Inflammatory macrophage (primary cell): Measurements from ENCODE around the gene BAIAP3.
A peak's percentile ranks its signal among the peaks of the same experiment; 100 is the strongest.

ENCODE experiments used
- DNase-seq, 2 donors: peaks; one replicate each; pipeline ENCODE4 v3.0.0-alpha.2; 2020 to 2022

Gene BAIAP3

DNA sequence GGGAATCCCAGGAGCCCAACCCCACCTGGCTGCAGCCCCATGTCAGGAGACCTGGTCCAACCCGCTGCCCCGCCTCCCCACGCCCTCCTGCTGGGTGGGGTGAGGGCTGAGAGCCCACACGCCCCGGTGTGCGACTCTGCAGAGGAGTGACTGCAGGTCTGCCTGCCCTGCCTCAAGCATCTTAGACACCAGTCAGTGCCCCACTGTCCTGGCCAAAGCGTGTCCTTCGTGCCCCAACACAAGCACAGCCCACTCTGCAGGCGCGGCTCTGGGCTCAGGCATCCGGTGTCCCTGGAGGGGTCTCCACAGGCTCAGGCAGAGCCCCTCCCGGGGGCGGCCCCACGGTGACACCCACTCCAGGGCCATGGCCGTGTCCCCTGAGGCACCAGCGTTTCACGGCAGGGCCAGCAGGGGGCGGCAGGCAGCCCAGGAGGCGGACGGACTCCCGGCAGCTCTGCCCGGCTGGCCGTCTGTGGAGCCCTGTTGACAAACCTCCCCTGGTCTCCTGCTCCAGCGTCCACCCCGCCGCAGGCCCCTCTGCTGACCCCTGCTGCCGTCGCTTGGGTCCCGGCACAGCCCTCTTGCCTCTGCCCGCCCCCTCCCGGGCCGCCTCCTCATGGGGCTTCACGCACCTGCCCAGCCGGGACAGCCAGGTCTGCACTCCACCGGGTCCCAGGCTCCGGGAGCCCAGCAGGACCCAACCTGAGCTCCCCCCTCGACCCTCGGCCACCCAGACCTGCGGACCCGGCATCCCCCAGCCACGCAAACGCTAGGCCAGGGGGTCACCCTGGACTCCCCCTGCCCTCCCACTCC, 32.6 kb upstream of the BAIAP3 start:
- DNase-seq: peak; percentile 63 to 74

DNA sequence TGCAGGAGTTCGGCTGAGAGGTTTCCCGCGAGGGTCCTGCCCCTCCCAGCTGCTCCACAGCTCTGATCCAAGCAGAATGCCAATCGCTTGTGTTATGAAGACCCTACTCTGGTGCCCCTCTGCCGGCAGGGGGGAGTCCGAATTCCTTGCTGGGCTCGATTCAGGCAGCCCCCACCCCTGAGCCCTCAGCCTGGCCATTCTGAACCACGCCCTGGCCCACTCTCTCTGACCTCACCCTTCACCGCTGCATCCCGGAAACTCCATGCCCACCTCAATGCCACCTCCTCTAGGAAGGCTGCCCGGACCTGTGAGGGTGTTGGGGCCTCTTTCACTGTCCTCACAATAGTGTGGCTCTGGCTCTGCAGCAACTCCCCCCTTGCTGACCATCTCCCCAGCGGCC, 31.9 kb upstream of the BAIAP3 start:
- no peak for DNase-seq

GRCh38 chr16:1305823-1306222, 27.6 kb upstream of the BAIAP3 start:
- DNase-seq: no peak

DNA sequence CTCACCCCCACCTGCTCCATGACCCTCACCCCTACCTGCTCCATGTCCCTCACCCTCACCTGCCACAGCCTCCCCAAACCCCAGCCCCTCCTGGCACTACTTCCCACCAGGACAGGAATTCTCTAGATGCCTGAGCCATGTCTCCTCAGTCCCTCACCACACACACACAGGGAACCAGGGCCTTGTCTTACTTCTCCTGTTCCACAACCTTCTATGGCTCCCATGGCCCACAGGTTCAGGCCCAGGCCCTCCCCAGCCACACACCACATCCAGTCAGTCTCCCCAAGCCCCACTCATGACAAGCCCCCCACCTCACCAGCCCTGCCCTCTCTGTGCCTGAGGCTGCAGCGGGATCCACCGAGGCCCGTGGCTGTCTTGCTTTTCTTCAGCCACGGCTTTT, 27.1 kb upstream of the BAIAP3 start:
- no peak for DNase-seq

GRCh38 chr16:1308036-1308976, 25.1 kb upstream of the BAIAP3 start:
- no peak for DNase-seq

DNA sequence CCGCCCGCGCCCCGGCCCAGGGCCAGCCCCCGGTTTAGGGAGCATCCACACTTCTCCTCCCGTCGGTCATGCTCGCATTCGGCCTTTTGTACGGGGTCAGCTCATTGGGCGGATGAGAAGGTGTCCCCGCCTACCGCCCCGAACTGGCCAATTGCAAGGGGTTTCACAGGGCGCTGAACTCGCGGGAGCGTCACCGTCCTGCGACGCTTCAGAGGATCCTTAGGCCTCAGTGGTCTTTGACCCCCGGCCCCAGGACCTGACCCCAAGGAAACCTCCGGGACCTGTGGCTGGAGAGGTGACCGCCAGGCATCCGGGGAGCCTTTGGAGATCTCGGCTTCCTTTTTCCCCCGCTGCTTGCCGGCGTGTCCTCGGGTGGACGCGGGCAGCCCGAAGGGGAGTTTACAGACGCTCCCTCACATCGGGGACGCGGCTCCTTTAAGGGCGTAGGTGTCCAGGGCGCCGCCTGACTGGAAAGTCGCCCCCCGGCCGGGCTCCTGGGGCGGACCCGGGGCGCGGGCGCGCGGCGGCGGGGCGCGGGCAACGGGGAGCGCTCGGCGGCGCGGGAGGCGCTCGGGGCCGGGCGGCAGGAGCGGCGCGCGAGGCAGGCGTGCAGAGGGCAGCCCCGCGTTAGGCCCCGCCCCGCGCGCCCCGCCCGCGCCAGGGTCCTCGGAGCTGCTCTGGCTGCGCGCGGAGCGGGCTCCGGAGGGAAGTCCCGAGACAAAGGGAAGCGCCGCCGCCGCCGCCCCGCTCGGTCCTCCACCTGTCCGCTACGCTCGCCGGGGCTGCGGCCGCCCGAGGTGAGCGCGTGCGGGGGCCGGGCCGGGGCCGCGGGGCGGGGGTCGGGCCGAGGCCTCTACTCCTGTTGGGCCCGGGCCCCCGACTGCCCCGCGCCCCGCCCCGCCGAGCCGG, 24.2 kb upstream of the BAIAP3 start, which contains the start of gene UBE2I:
UBE2I (plus strand) TSS at position 660 of the 909 bp plus-strand sequence. CDS start 4,395 bp downstream, outside the sequence.
- DNase-seq: peak; percentile 97 to 99

DNA sequence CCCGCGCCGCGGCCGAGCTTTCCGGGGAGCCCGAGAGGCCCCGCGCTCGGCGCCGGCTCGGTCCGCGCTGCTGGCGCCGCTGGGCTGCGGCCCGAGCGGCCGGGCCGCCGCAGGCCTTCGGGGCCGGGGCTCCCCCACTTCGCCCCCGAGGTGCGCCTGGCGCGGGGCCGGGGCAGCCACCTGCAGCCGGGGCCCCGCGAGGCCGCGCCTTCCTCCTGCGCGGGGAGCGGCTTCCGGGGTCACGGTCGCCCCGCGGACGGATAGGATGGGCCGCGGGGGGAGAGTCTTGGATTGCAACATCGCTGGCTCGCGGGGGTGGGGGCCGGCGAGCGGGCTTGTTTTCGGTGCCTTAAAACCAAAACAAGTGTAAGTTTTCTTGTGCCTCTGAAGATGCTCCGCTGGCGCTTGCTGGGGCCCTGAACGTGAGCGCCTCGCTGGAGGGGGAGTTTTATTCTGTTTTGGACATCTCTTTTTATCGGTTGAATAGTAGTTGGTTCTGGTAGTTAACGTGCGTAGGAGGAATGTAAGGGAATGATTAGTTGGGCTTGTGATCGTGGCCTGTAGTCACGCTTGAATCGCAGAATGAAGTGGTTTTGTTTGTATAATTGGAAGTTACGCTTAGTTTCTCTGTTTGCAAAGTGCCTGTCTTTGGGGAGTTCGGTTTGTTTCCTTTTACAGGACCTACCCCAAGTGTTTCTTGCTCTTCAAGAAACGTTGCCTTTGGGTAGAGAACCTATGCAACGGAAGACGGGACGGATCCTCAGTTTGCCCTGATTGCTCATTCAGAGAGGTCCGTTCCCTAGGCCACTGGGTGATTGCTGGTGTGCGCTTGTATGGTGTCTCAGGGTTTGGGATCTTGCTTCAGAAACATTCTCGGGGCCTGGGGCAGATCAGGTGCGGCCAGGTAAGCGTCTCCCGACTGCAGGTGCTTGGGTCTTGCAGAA, 23.3 kb upstream of the BAIAP3 start:
- DNase-seq: peak; percentile 57 to 79

DNA sequence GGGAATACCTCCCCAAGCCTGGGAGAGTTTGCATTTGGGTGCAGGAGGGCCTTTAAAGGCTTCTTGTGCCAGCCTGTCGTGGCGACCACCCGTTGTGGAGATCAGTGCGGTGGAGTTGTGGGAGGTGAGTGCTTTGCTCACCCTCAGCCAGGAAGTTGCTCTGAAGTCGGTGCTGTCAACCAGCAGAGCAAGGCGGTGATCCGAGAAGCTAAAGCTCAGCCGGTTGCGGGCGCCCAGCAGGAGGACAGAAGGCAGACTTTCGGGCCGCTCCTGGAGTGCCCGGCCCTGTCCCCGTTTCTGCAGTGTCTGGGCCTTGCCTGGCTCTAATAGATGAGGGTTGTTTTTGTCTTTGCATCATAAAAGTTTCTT, 22.6 kb upstream of the BAIAP3 start:
- DNase-seq: peak in 1 of 2 donors; percentile 36

- no peak for DNase-seq
These were observed 22.2 kb upstream of the BAIAP3 start for GRCh38 chr16:1311212-1311737.

GRCh38 chr16:1311738-1312466, 21.5 kb upstream of the BAIAP3 start:
- peak; percentile 22 to 71 for DNase-seq

DNA sequence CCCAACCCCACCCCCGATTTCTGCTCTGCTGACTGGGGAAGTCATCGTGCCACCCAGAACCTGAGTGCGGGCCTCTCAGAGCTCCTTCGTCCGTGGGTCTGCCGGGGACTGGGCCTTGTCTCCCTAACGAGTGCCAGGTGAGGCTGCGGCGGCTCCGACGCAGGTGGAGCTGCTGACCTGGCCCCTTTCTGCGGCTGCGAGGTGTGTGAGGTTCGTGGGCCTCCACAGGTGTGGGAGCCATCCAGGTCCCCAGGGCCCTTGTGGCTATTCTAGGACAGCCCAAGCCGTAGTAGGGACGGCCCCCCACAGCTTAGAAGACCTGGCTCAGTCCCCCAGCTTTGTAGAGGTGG, 21.0 kb upstream of the BAIAP3 start:
- no peak for DNase-seq

- DNase-seq: no peak
These were observed 20.5 kb upstream of the BAIAP3 start for GRCh38 chr16:1312903-1313302.

DNA sequence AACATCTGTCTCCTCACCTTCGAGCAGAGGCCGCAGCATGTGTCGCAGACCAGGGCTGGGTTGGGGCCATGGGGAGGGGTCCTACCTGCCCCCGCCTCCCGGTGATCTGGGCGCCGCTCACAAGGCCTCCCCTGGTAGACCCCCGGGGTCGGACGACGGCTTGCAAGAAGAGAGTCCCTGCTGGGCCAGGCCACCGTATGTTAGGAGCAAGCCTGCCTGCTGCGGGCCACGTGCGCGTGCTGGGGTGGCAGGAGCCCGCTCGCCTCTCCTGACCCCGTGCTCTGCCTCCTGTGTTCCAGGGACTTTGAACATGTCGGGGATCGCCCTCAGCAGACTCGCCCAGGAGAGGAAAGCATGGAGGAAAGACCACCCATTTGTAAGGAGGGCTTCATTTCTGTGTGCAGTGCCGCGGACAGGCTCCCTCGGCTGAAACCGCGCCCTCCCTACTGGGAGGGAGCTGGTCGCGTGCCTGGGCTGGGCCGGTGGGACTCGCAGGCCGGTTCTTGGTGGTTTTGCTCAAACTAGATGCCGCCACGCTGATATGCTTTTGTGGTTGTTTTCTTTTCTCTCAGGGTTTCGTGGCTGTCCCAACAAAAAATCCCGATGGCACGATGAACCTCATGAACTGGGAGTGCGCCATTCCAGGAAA, 19.6 kb upstream of the BAIAP3 start:
- no peak for DNase-seq

- no peak for DNase-seq
These were observed 18.9 kb upstream of the BAIAP3 start for GRCh38 chr16:1314399-1315068.

- DNase-seq: no peak
These were observed 18.1 kb upstream of the BAIAP3 start for GRCh38 chr16:1315081-1316032.

- no peak for DNase-seq
These were observed 17.4 kb upstream of the BAIAP3 start for GRCh38 chr16:1316033-1316405.

DNA sequence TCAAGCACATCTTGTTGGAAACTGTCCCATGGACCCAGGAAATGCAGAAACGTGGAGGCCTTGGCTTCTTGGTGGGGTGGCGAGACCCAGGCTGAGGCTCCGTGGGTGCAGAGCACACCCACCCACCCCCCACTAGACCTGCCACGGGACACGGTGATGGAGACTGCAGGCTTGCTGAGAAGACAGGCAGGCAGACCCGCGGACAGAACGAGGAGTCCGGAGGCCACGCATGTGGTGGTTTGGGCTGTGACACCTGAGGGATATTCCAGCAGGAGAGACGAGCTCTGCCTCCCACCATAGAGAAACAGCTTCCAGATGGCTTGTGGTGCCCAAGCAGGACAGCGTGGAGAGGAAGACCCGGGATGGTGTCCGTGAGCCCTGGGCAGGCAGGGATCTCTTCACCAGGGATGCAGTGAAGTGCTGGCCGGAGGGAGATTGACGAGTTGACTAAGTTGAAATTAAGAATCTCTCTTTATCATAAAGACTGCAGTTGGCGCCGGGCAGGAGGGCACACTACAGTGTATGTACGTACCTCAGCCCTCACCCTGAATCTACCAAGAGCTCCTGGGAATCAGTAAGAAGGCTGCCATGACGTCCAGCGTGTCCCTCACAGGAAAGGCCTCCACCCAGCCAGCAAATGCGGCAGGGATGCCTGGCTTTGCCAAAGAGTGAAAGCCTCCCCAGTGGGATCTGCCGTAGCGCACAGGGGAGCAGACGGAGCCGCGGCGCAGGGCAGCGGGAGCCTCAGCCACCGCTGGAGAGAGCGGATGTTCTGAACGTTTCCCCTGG, 15.8 kb upstream of the BAIAP3 start:
- no peak for DNase-seq

DNA sequence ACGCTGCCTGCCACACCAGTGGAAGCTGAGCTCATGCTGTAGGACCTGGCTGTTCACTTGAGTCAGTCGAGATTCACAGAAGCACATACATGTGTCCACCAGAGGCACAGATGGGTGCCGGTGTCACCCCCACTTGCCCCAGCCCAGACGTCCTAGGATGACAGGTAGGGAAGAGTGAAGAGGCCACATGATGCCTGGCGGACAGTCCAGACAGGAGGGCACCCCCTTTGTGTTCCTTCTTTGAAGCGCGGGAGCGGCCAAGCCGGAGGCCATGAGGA, 15.2 kb upstream of the BAIAP3 start:
- no peak for DNase-seq
